Brain microvascular endothelial cell (primary cell): ENCODE data around the gene CRY2.

Experiments
- DNase-seq: peaks from one replicate; pipeline ENCODE4 v3.0.0-alpha.2; 2020
- H3K27ac ChIP-seq: fragments of 250-450 bp; sonication (Bioruptor Pico); 2 replicates; pipeline ENCODE4 v1.5.1; 2020; ENCODE audit warnings: mild to moderate bottlenecking, moderate library complexity
- H3K27me3 ChIP-seq: fragments of 250-450 bp; sonication (Bioruptor Pico); replicated peaks from 2 replicates; pipeline ENCODE4 v1.5.1; 2020; ENCODE audit warnings: mild to moderate bottlenecking
- H3K36me3 ChIP-seq: fragments of 250-450 bp; sonication (Bioruptor Pico); replicated peaks from 2 replicates; pipeline ENCODE4 v1.5.1; 2020; ENCODE audit warnings: mild to moderate bottlenecking
- H3K4me3 ChIP-seq: 2 replicates; pipeline ENCODE4 v1.5.1; 2011; ENCODE audit warnings: low read depth, mild to moderate bottlenecking, control low read depth, low read length, moderate library complexity
- CTCF ChIP-seq: IDR thresholded peaks from 2 replicates; pipeline ENCODE4 v1.5.1; 2011; ENCODE audit warnings: low read depth, mild to moderate bottlenecking, moderate library complexity, low read length, control low read depth, inconsistent platforms; ENCODE audit errors: missing control alignments
- in situ Hi-C: cut with HindIII; loops from 2 replicates; pipeline ENCODE4 v1.10.0; 2017; ENCODE audit warnings: low sequenced_read_pairs, low pct_ligation_motif_present

Gene CRY2

GRCh38 chr11:45876401-45876800, 29.1 kb downstream of the CRY2 start:
- TF ChIP-seq CTCF = no peak
- H3K36me3 ChIP-seq = peaks cover 22% of the 10 kb centered on the region
- H3K27me3 ChIP-seq = no peaks in the 10 kb centered on the region
- in situ Hi-C loops = no loop called here
- H3K27ac ChIP-seq = no peak overlapping the region
- no peak overlapping the region for H3K4me3 ChIP-seq
- no peak for DNase-seq

- Histone ChIP-seq H3K4me3 (no peak overlapping the region), H3K36me3 (peaks cover 13% of the 10 kb centered on the region)
- in situ Hi-C loops = no loop called here
Observed at GRCh38 chr11:45877221-45877620, 29.9 kb downstream of the CRY2 start.

GRCh38 chr11:45877845-45878244, 30.6 kb downstream of the CRY2 start:
- in situ Hi-C loops = no loop called here
- Histone ChIP-seq H3K27ac (no peak overlapping the region), H3K36me3 (peaks cover 13% of the 10 kb centered on the region), H3K27me3 (no peaks in the 10 kb centered on the region), H3K4me3 (no peak overlapping the region)
- no peak for DNase-seq
- TF ChIP-seq CTCF = no peak

More at GRCh38 chr11:45877221-45877620, 29.9 kb downstream of the CRY2 start:
- no peak for TF ChIP-seq CTCF
- no peak overlapping the region for H3K27ac ChIP-seq
- H3K27me3 ChIP-seq = no peaks in the 10 kb centered on the region
- no peak for DNase-seq

GRCh38 chr11:45879803-45880686, 32.8 kb downstream of the CRY2 start:
- Histone ChIP-seq H3K27me3 (no peaks in the 10 kb centered on the region), H3K4me3 (no peak overlapping the region), H3K36me3 (peaks cover 10% of the 10 kb centered on the region), H3K27ac (no peak overlapping the region)
- no peak for DNase-seq
- TF ChIP-seq CTCF = no peak
- in situ Hi-C loops = no loop called here

GRCh38 chr11:45880772-45881570, 33.7 kb downstream of the CRY2 start:
- no peaks in the 10 kb centered on the region for H3K27me3 ChIP-seq
- DNase-seq = no peak
- peaks cover 8% of the 10 kb centered on the region for H3K36me3 ChIP-seq
- no peak for TF ChIP-seq CTCF
- in situ Hi-C loops = no loop called here
- H3K27ac ChIP-seq = no peak overlapping the region
- no peak overlapping the region for H3K4me3 ChIP-seq
